Heart right ventricle (tissue), 16 donors: ENCODE measurements around the gene SLC16A2. TPM values are rescaled to one million over a fixed set of nuclear protein-coding genes. Genes with fewer than 3 reads are reported as not detected.

Experiments used
- ATAC-seq, 8 donors: fragments of 200-7000 bp; cut with Tn5 transposase; one replicate each; pipeline ENCODE4 v1.9.1; 2020; ENCODE audit warnings: mild to moderate bottlenecking in 8 of 8, moderate library complexity in 8 of 8, moderate number of reproducible peaks in 1 of 8
- DNase-seq, 2 donors: peaks; one replicate each; pipeline ENCODE4 v3.0.0-alpha.2; 2020
- H3K27ac ChIP-seq, 10 donors: fragments of 200-600 bp; sonication (generic) in 2 of 10; one replicate each; pipeline versions ENCODE4 v1.5.0 to v1.8.0; 2020 to 2022; ENCODE audit warnings: mild to moderate bottlenecking in 3 of 10
- H3K27me3 ChIP-seq, 7 donors: fragments of 200-600 bp; one replicate each; pipeline ENCODE4 v1.8.0; 2021 to 2022; ENCODE audit warnings: mild to moderate bottlenecking in 2 of 7
- H3K36me3 ChIP-seq, 9 donors: fragments of 200-600 bp; sonication (generic) in 1 of 9; one replicate each; pipeline versions ENCODE4 v1.5.0 to v1.8.0; 2020 to 2022; ENCODE audit warnings: mild to moderate bottlenecking in 2 of 9
- H3K4me1 ChIP-seq, 9 donors: fragments of 200-600 bp; sonication (generic) in 1 of 9; one replicate each; pipeline versions ENCODE4 v1.5.0 to v1.8.0; 2020 to 2022; ENCODE audit warnings: mild to moderate bottlenecking in 4 of 9
- H3K4me3 ChIP-seq, 10 donors: fragments of 200-600 bp; sonication (generic) in 2 of 10; one replicate each; pipeline versions ENCODE4 v1.5.0 to v1.8.0; 2020 to 2022; ENCODE audit warnings: mild to moderate bottlenecking in 7 of 10, moderate library complexity in 2 of 10
- H3K9me3 ChIP-seq, 11 donors: fragments of 200-600 bp in 10 of 11; sonication (generic) in 2 of 11; one replicate each; pipeline versions ENCODE4 v1.5.0 to v1.8.0; 2013 to 2022; ENCODE audit warnings: mild to moderate bottlenecking in 2 of 11, control low read depth in 1 of 11, moderate library complexity in 1 of 11
- CTCF ChIP-seq, 9 donors: fragments of 200-600 bp; sonication (generic) in 2 of 9; IDR thresholded peaks; one replicate each; pipeline versions ENCODE4 v1.5.0 to v1.8.0; 2021 to 2022; ENCODE audit warnings: antibody characterized with exemption in 9 of 9, mild to moderate bottlenecking in 5 of 9, moderate library complexity in 1 of 9
- WGBS, 2 donors: extraction: QIAGEN DNeasy Blood & Tissue Kit; methylation state at CpG; one replicate each; pipeline ENCODE4 v1.1.7; 2013; ENCODE audit warnings: inconsistent platforms in 1 of 2; 5-methylcytosine and 5-hydroxymethylcytosine counted together
- intact Hi-C, 10 donors: fragments of 100-400 bp; cut with DNase I; formaldehyde crosslinking; loops; one replicate each; pipeline versions ENCODE4 v1.11.1 to v1.14.2; 2022
- polyA plus RNA-seq, 2 donors: library from polyadenylated mRNA; stranded (reverse); fragments of 200-250 nt; gene quantifications; one replicate each; pipeline ENCODE4 v1.2.3, GENCODE V29; 2013
- total RNA-seq, 10 donors: library from RNA; stranded (reverse); fragmentation: NEBNext Ultra II Directional in 3 of 10; extraction: Animal tissue kit (Norgen Biotek cat#: 25700) in 3 of 10; gene quantifications; one replicate each; pipeline versions ENCODE4 v1.2.1 to v1.2.4, GENCODE V29; 2021 to 2023
- donor health status: Arrhythmogenic right ventricular cardiomyopathy.
- donor health status: ischemic (EF 13 %, LVEDD 7.1; RV severe dilation, severe dysfunction).
- donor health status: healthy with polysubstance abuse.
- donor health status: DM: no; HTN: yes; CAD: no.
- donor health status: DM: no; HTN: no; CAD: no.
- donor health status: ischemic (EF 25% LVEDD 6.9; RV normal size, moderate dysfunction).
- donor health status: ischemic (EF 25% LVEDD 5.7; RV mildly dilated, moderate dysfunction).
- donor health status: healthy.
- donor health status: DM: yes; HTN: yes; CAD: no.
- donor health status: Ischemic cardiomyopathy.
- donor health status: ischemic (EF 35%, LVEDD 5.7; RV mildly dilated, moderate dysfunction).
- donor health status: nonischemic (EF 11% LVEDD 7.7; RV severe dilation, severe dysfunction).
- donor health status: DM: yes; HTN: yes; CAD: no.
- donor health status: PGD.
- donor health status: ischemic (EF 29% LVEDD 5.4; RV normal size, mild dysfunction).
- donor health status: nonischemic (EF 23%, LVEDD 6.1; RV moderate dilation, normal function).

SLC16A2 gene
- total and polyA plus RNA-seq, 12 donors, result 2.4 to 12.6 (median 6.5) TPM

- ATAC-seq (no peak), DNase-seq (no peak)
- no peak overlapping the region for H3K27ac ChIP-seq
- H3K9me3 ChIP-seq, result no peaks in the 10 kb centered on the region
- H3K36me3 ChIP-seq, result no peaks in the 10 kb centered on the region
- WGBS, 2 donors, result 88 to 93% methylated on average over 1 of the region's 1 CpG
- intact Hi-C loops, result no loop called here
- no peak for TF ChIP-seq CTCF (IDR thresholded peaks at IDR 0.05)
- H3K4me1 ChIP-seq, result no peaks in the 10 kb centered on the region
- peaks cover 0 to 26% (median 0%) of the 10 kb centered on the region in 7 donors for H3K27me3 ChIP-seq
- H3K4me3 ChIP-seq, result no peak overlapping the region
Observed at GRCh38 chrX:74408304-74408703, 13.0 kb upstream of the SLC16A2 start.

GRCh38 chrX:74419864-74420195 lies 1.5 kb upstream of the SLC16A2 start:
- peak overlapping the region in 9 of 10 donors; percentile 88 to 97 (median 91) for H3K27ac ChIP-seq
- intact Hi-C loops, result loop anchor here in 5 of 10 donors (2.0 to 5.0 kb wide), 3 partner anchors 117 to 128 kb away; no protein-coding TSS in a partner anchor
- ATAC-seq, result peak in 3 of 8 donors; percentile 1 to 4 (median 3)
- peaks cover 0 to 66% (median 0%) of the 10 kb centered on the region in 7 donors for H3K27me3 ChIP-seq
- H3K4me1 ChIP-seq, result peaks cover 0 to 12% (median 5%) of the 10 kb centered on the region in 9 donors
- no peaks in the 10 kb centered on the region for H3K9me3 ChIP-seq
- peak overlapping the region; percentile 41 to 68 (median 59) for H3K4me3 ChIP-seq
- DNase-seq, result no peak
- H3K36me3 ChIP-seq, result no peaks in the 10 kb centered on the region
- 2 to 4% methylated on average over 20 of the region's 20 CpGs for WGBS, 2 donors
- no peak for TF ChIP-seq CTCF (IDR thresholded peaks at IDR 0.05)

- Histone ChIP-seq H3K27ac (peak overlapping the region; percentile 84 to 97 (median 91)), H3K36me3 (no peaks in the 10 kb centered on the region), H3K27me3 (peaks cover 0 to 66% (median 0%) of the 10 kb centered on the region in 7 donors), H3K4me3 (peak overlapping the region; percentile 41 to 68 (median 59)), H3K4me1 (peaks cover 0 to 12% (median 5%) of the 10 kb centered on the region in 9 donors), H3K9me3 (no peaks in the 10 kb centered on the region)
- DNase-seq, result peak; percentile 62 to 77
- TF ChIP-seq CTCF (IDR thresholded peaks at IDR 0.05), result no peak
- WGBS, 2 donors, result 0 to 1% methylated on average over 37 to 52 of the region's 54 CpGs
- ATAC-seq, result peak; percentile 80 to 95 (median 86)
- intact Hi-C loops, result loop anchor here in 5 of 10 donors (2.0 to 5.0 kb wide), 3 partner anchors 116 to 128 kb away; no protein-coding TSS in a partner anchor
Observed at GRCh38 chrX:74420196-74421035, 877 bp upstream of the SLC16A2 start.

DNA sequence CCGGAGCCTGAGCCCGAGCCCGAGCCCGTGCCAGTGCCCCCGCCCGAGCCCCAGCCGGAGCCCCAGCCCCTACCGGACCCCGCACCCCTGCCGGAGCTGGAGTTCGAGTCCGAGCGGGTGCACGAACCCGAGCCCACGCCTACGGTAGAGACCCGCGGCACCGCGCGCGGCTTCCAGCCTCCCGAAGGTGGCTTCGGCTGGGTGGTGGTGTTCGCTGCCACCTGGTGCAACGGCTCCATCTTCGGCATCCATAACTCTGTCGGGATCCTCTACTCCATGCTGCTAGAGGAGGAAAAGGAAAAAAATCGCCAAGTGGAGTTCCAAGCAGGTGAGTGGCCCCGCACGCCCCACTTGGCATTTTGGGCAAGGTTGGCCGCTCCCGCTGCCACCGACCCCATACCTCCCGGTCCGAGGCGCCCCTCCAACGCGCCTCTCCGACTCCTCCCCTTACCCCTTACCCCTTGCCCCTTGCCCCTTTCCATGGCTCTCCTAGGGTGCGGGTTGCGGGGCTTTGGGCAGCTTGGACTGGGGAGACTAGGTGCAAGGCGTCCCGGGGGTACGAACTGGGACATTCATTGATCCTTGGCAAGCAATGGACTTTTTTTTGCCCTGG lies 553 bp downstream of the SLC16A2 start:
- DNase-seq (no peak), ATAC-seq (peak in 1 of 8 donors; percentile 9)
- Histone ChIP-seq H3K9me3 (no peaks in the 10 kb centered on the region), H3K4me3 (peak overlapping the region; percentile 21 to 68 (median 59)), H3K36me3 (no peaks in the 10 kb centered on the region), H3K27ac (peak overlapping the region in 9 of 10 donors; percentile 26 to 97 (median 91)), H3K4me1 (peaks cover 0 to 12% (median 5%) of the 10 kb centered on the region in 9 donors), H3K27me3 (peaks cover 0 to 62% (median 0%) of the 10 kb centered on the region in 7 donors)
- 1 to 2% methylated on average over 37 to 43 of the region's 46 CpGs for WGBS, 2 donors
- intact Hi-C loops, result loop anchor here in 5 of 10 donors (2.0 to 5.0 kb wide), 3 partner anchors 115 to 130 kb away; no protein-coding TSS in a partner anchor
- TF ChIP-seq CTCF (IDR thresholded peaks at IDR 0.05), result no peak
